Endometrium (tissue), 2 donors: ENCODE results near the gene LMNA.

Experiments used
- FAIRE-seq: peaks from 2 replicates; lab custom pipeline; 2012; peaks lifted over from hg19 to GRCh38; lab: Jason Lieb, UNC
- donor health status: control.
- donor health status: control.

Gene LMNA

GRCh38 chr1:156143765-156144489 is 29.4 kb downstream of the LMNA start:
- FAIRE-seq = no peak

GRCh38 chr1:156144742-156145141 is 30.2 kb downstream of the LMNA start:
- FAIRE-seq = no peak

- no peak for FAIRE-seq
Measured at GRCh38 chr1:156145650-156146019, 31.1 kb downstream of the LMNA start.

- peak; percentile 33 for FAIRE-seq
Measured at GRCh38 chr1:156146020-156146768, 31.7 kb downstream of the LMNA start.

GRCh38 chr1:156146769-156147405 is 32.4 kb downstream of the LMNA start:
- no peak for FAIRE-seq

GRCh38 chr1:156148216-156148615 is 33.7 kb downstream of the LMNA start:
- FAIRE-seq = no peak

- FAIRE-seq = no peak
Measured at GRCh38 chr1:156149374-156150332, 35.1 kb downstream of the LMNA start.

GRCh38 chr1:156150333-156151011 is 36.0 kb downstream of the LMNA start:
- FAIRE-seq = no peak

GRCh38 chr1:156151093-156151688 is 36.7 kb downstream of the LMNA start:
- no peak for FAIRE-seq

GRCh38 chr1:156152628-156153027 is 38.1 kb downstream of the LMNA start:
- FAIRE-seq = no peak

- FAIRE-seq = no peak
Measured at GRCh38 chr1:156153362-156153761, 38.9 kb downstream of the LMNA start, which contains the start of gene SEMA4A. Gene SEMA4A, plus strand, starts transcription at chr1:156153585. Its CDS starts 994 bp downstream, at chr1:156154579.

- no peak for FAIRE-seq
Measured at GRCh38 chr1:156154317-156154749, 39.8 kb downstream of the LMNA start.

- no peak for FAIRE-seq
Measured at GRCh38 chr1:156155756-156156510, 41.4 kb downstream of the LMNA start.

- FAIRE-seq = no peak
Measured at GRCh38 chr1:156157506-156157905, 43.0 kb downstream of the LMNA start.

GRCh38 chr1:156157966-156158365 is 43.5 kb downstream of the LMNA start:
- FAIRE-seq = no peak

- no peak for FAIRE-seq
Measured at GRCh38 chr1:156160000-156160742, 45.7 kb downstream of the LMNA start.

- no peak for FAIRE-seq
Measured at GRCh38 chr1:156160743-156161171, 46.2 kb downstream of the LMNA start.

GRCh38 chr1:156162430-156163037 is 48.0 kb downstream of the LMNA start:
- FAIRE-seq = no peak

GRCh38 chr1:156163712-156164111 is 49.2 kb downstream of the LMNA start:
- no peak for FAIRE-seq
